SK-N-SH (cell line): ENCODE results near the gene PRLH.
A peak's percentile ranks its signal among the peaks of the same experiment; 100 is the strongest.

ENCODE experiments used
- EZH2phosphoT487 ChIP-seq: fragments of 200-600 bp; sonication (generic); IDR thresholded peaks from 2 replicates; pipeline ENCODE4 v1.6.1; 2017; ENCODE audit warnings: low read depth, mixed run types, mild to moderate bottlenecking, antibody characterized with exemption, moderate library complexity, borderline replicate concordance
- GATA2 ChIP-seq: sonication (generic); formaldehyde crosslinking; IDR thresholded peaks from 2 replicates; pipeline ENCODE4 v1.5.0; 2020; ENCODE audit warnings: mild to moderate bottlenecking, missing genetic modification reagents
- RCOR1 ChIP-seq: fragments of 150-350 bp; IDR thresholded peaks from 2 replicates; pipeline ENCODE4 v1.6.1; 2017; ENCODE audit warnings: antibody characterized with exemption, low read length
- REST ChIP-seq: IDR thresholded peaks from 2 replicates; pipeline ENCODE4 v1.6.1; 2012; ENCODE audit warnings: mild to moderate bottlenecking, low read depth, low read length, moderate library complexity
- RFX5 ChIP-seq: IDR thresholded peaks from 2 replicates; pipeline ENCODE4 v1.6.1; 2012; ENCODE audit warnings: mild to moderate bottlenecking, improper control_type of control experiment, low read length
- TF ChIP-seq, protein P1 (sequence below): fragments of 200-600 bp; sonication (generic); IDR thresholded peaks from 2 replicates; pipeline ENCODE4 v1.6.1; 2017; ENCODE audit warnings: antibody characterized with exemption, mild to moderate bottlenecking, moderate library complexity

- TF ChIP-seq, protein P1, sequence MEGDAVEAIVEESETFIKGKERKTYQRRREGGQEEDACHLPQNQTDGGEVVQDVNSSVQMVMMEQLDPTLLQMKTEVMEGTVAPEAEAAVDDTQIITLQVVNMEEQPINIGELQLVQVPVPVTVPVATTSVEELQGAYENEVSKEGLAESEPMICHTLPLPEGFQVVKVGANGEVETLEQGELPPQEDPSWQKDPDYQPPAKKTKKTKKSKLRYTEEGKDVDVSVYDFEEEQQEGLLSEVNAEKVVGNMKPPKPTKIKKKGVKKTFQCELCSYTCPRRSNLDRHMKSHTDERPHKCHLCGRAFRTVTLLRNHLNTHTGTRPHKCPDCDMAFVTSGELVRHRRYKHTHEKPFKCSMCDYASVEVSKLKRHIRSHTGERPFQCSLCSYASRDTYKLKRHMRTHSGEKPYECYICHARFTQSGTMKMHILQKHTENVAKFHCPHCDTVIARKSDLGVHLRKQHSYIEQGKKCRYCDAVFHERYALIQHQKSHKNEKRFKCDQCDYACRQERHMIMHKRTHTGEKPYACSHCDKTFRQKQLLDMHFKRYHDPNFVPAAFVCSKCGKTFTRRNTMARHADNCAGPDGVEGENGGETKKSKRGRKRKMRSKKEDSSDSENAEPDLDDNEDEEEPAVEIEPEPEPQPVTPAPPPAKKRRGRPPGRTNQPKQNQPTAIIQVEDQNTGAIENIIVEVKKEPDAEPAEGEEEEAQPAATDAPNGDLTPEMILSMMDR = peak; percentile 29; the same call in 1 of the 2 replicates
- TF ChIP-seq EZH2phosphoT487 = no peak
- TF ChIP-seq REST = no peak
- no peak for TF ChIP-seq GATA2 (CRISPR knock-in tag)
- no peak for TF ChIP-seq RCOR1
- no peak for TF ChIP-seq RFX5
Measured at GRCh38 chr2:237614151-237614720, 47.9 kb downstream of the PRLH start.
